Measurements from ENCODE around the gene ORMDL3. TPM values are rescaled to one million over a fixed set of nuclear protein-coding genes. Genes with fewer than 3 reads are reported as not detected.
A peak's percentile ranks its signal among the peaks of the same experiment; 100 is the strongest.

The ORMDL3 gene
- total and polyA plus RNA-seq, 10 of the 15 experiments (the other 5 are each of a cell fraction or from before 2014, with no cell fraction given) = 8.8 to 98.1 (median 49.9) TPM

DNA sequence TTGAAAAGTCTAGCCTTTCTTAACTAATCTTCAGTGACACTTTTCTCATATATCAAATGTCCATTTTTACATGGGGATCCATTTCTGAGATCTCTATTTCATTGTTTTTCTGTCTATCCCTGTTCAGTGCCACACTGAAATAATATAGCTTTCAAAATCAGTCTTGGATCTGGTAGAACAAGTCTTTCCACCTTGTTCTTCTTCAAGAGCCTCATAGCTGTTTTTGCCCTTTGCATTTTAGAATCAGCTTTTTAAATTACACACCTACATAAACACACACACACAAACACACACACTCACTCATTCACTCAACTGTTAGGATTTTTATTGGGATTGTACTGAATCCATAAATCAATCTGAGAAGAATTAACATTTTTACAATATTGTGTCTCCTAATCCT, 28.2 kb downstream of the ORMDL3 start (continued):
- TF ChIP-seq, protein P1, sequence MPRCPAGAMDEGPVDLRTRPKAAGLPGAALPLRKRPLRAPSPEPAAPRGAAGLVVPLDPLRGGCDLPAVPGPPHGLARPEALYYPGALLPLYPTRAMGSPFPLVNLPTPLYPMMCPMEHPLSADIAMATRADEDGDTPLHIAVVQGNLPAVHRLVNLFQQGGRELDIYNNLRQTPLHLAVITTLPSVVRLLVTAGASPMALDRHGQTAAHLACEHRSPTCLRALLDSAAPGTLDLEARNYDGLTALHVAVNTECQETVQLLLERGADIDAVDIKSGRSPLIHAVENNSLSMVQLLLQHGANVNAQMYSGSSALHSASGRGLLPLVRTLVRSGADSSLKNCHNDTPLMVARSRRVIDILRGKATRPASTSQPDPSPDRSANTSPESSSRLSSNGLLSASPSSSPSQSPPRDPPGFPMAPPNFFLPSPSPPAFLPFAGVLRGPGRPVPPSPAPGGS (IDR thresholded peaks at IDR 0.05; ENCODE audit: borderline replicate concordance, insufficient read depth, low read depth, low read length, poor library complexity, severe bottlenecking) = no peak

DNA sequence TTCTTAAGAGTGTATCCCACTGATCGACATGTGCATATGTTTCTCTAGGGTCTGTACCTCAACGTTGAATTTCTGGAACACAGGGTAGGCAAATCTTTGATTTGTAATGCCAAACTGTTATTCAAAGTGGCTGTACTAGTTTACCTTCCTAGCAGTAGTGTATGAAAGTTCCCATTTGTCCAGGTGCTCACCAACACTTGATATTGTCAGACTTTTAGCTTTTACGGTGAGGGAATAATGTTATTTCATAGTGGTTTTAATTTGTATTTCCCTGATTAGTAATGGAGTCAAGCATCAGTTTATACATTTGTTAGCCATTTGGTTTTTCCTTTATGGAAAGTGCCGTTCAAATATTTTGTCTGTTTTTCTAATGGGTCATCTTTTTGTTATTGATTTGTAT, 29.3 kb downstream of the ORMDL3 start:
- intact Hi-C loops (cut with micrococcal nuclease; ENCODE audit: unreplicated experiment) (no loop called here), in situ Hi-C loops (cut with MboI) (no loop called here)
- Histone ChIP-seq H3K79me2 (ENCODE audit: control insufficient read depth, insufficient read depth, low read length) (no peaks in the 10 kb centered on the region), H3K9ac (ENCODE audit: control insufficient read depth, insufficient read depth, low read length) (no peak overlapping the region), H4K20me1 (ENCODE audit: control insufficient read depth, insufficient read depth) (no peaks in the 10 kb centered on the region), H3K4me1 (ENCODE audit: control insufficient read depth, insufficient read depth, low read length) (no peaks in the 10 kb centered on the region), H3K27me3 (replicated peaks in 1 of 2; ENCODE audit: control insufficient read depth in 2 of 2, insufficient read depth in 2 of 2, low read length in 1 of 2) (no peaks in the 10 kb centered on the region), H2AFZ (ENCODE audit: control insufficient read depth, low read depth, low read length) (no peak overlapping the region), H3K4me2 (ENCODE audit: control insufficient read depth, insufficient read depth) (no peak overlapping the region), H3K9me3 (replicated peaks; ENCODE audit: control insufficient read depth, insufficient read depth, low read length) (no peaks in the 10 kb centered on the region), H3K36me3 (ENCODE audit: control insufficient read depth in 2 of 2, insufficient read depth in 2 of 2, low read length in 1 of 2) (no peaks in the 10 kb centered on the region), H3K27ac (ENCODE audit: control insufficient read depth, insufficient read depth) (no peak overlapping the region), H3K4me3 (no peak overlapping the region)
- FAIRE-seq (peak; percentile 41), ATAC-seq (no peak), DNase-seq (ENCODE audit: low read depth, low spot score) (no peak)
- ChIA-PET CTCF (interaction anchor here (0.5 to 1.4 kb wide), 2 partner anchors 18 to 22 kb away, joined by 3 read pairs; no protein-coding TSS in a partner anchor), RAD21 (ENCODE audit: unreplicated experiment) (no interaction called here), POLR2A (no interaction called here), SMC1A (ENCODE audit: uncharacterized antibody, unreplicated experiment) (interaction anchor here (0.7 kb wide), 1 partner anchor 105 kb away, joined by 3 read pairs; no protein-coding TSS in a partner anchor)
- no TSS peak for BruUV-seq (replicated peaks)
- WGBS (ENCODE audit: insufficient coverage, insufficient replicate concordance, low lambda C conversion rate, missing lambda C conversion rate) = 94% methylated on average over 4 of the region's 4 CpGs
- TF ChIP-seq GABPA (IDR thresholded peaks at IDR 0.05; ENCODE audit: low read depth) (no peak), NFYA (IDR thresholded peaks at IDR 0.05; ENCODE audit: borderline replicate concordance, low read depth, low read length) (no peak), ZNF24 (IDR thresholded peaks at IDR 0.05) (no peak), CBFB (IDR thresholded peaks at IDR 0.05; ENCODE audit: low read depth) (no peak), EED (IDR thresholded peaks at IDR 0.05; ENCODE audit: low read depth) (no peak), MYB (IDR thresholded peaks at IDR 0.05; ENCODE audit: borderline replicate concordance, low read depth, low read length) (no peak), SRF (IDR thresholded peaks at IDR 0.05; ENCODE audit: low read depth in 2 of 2, low read length in 2 of 2) (no peak), TBL1XR1 (IDR thresholded peaks at IDR 0.05; ENCODE audit: low read depth, low read length) (no peak), MTA2 (IDR thresholded peaks at IDR 0.05; ENCODE audit: low read depth) (no peak), TAF1 (IDR thresholded peaks at IDR 0.05; ENCODE audit: borderline replicate concordance, low read depth, low read length) (no peak)
- TF ChIP-seq, protein P2, sequence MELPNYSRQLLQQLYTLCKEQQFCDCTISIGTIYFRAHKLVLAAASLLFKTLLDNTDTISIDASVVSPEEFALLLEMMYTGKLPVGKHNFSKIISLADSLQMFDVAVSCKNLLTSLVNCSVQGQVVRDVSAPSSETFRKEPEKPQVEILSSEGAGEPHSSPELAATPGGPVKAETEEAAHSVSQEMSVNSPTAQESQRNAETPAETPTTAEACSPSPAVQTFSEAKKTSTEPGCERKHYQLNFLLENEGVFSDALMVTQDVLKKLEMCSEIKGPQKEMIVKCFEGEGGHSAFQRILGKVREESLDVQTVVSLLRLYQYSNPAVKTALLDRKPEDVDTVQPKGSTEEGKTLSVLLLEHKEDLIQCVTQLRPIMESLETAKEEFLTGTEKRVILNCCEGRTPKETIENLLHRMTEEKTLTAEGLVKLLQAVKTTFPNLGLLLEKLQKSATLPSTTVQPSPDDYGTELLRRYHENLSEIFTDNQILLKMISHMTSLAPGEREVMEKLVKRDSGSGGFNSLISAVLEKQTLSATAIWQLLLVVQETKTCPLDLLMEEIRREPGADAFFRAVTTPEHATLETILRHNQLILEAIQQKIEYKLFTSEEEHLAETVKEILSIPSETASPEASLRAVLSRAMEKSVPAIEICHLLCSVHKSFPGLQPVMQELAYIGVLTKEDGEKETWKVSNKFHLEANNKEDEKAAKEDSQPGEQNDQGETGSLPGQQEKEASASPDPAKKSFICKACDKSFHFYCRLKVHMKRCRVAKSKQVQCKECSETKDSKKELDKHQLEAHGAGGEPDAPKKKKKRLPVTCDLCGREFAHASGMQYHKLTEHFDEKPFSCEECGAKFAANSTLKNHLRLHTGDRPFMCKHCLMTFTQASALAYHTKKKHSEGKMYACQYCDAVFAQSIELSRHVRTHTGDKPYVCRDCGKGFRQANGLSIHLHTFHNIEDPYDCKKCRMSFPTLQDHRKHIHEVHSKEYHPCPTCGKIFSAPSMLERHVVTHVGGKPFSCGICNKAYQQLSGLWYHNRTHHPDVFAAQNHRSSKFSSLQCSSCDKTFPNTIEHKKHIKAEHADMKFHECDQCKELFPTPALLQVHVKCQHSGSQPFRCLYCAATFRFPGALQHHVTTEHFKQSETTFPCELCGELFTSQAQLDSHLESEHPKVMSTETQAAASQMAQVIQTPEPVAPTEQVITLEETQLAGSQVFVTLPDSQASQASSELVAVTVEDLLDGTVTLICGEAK (IDR thresholded peaks at IDR 0.05; ENCODE audit: borderline replicate concordance) = no peak
- TF ChIP-seq, protein P3, sequence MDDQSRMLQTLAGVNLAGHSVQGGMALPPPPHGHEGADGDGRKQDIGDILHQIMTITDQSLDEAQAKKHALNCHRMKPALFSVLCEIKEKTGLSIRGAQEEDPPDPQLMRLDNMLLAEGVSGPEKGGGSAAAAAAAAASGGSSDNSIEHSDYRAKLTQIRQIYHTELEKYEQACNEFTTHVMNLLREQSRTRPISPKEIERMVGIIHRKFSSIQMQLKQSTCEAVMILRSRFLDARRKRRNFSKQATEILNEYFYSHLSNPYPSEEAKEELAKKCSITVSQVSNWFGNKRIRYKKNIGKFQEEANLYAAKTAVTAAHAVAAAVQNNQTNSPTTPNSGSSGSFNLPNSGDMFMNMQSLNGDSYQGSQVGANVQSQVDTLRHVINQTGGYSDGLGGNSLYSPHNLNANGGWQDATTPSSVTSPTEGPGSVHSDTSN (IDR thresholded peaks at IDR 0.05; ENCODE audit: insufficient replicate concordance, low read depth, low read length) = no peak

Data from GM12878 (cell line).